GM18508 (cell line): ENCODE data around the gene GJA9.
"Not testable (repeated sequence)": the region's sequence is repeated elsewhere in the genome, so short reads cannot be mapped to it uniquely, and the experiment has no call there.

Source experiments
- ATAC-seq: cut with Tn5 transposase; IDR thresholded peaks from one replicate; pipeline ENCODE4 v1.9.1; 2021; ENCODE audit warnings: moderate number of reproducible peaks; ENCODE audit not compliant: insufficient read depth, unreplicated experiment

The GJA9 gene

GRCh38 chr1:38881487-38881886 lies at the start of gene GJA9:
Gene GJA9, minus strand, starts transcription at chr1:38881587. Its CDS starts 5,489 bp downstream, at chr1:38876098.
- no peak for ATAC-seq

GRCh38 chr1:38929476-38929875 lies 48.1 kb upstream of the GJA9 start:
- ATAC-seq = no peak

- no peak for ATAC-seq
Observed at GRCh38 chr1:38929054-38929453, 47.7 kb upstream of the GJA9 start.

- no peak for ATAC-seq
Observed at GRCh38 chr1:38926091-38926490, 44.7 kb upstream of the GJA9 start.

- no peak for ATAC-seq
Observed at GRCh38 chr1:38925391-38925790, 44.0 kb upstream of the GJA9 start.

GRCh38 chr1:38923607-38924006 lies 42.2 kb upstream of the GJA9 start:
- no peak for ATAC-seq

GRCh38 chr1:38919130-38919529 lies 37.7 kb upstream of the GJA9 start:
- no peak for ATAC-seq

- no peak for ATAC-seq
Observed at GRCh38 chr1:38918568-38918967, 37.2 kb upstream of the GJA9 start.

- ATAC-seq = no peak
Observed at GRCh38 chr1:38917772-38918171, 36.4 kb upstream of the GJA9 start.

GRCh38 chr1:38917337-38917736 lies 36.0 kb upstream of the GJA9 start:
- ATAC-seq = no peak

GRCh38 chr1:38915352-38915948 lies 34.1 kb upstream of the GJA9 start:
- no peak for ATAC-seq

- not testable (repeated sequence) for ATAC-seq
Observed at GRCh38 chr1:38914908-38915307, 33.5 kb upstream of the GJA9 start.

GRCh38 chr1:38908821-38909220 lies 27.4 kb upstream of the GJA9 start:
- no peak for ATAC-seq

- no peak for ATAC-seq
Observed at GRCh38 chr1:38905985-38906384, 24.6 kb upstream of the GJA9 start.

GRCh38 chr1:38899560-38899959 lies 18.2 kb upstream of the GJA9 start:
- ATAC-seq = no peak

GRCh38 chr1:38898653-38899230 lies 17.4 kb upstream of the GJA9 start:
- no peak for ATAC-seq

GRCh38 chr1:38896169-38896568 lies 14.8 kb upstream of the GJA9 start:
- no peak for ATAC-seq

GRCh38 chr1:38892976-38893375 lies 11.6 kb upstream of the GJA9 start:
- no peak for ATAC-seq

GRCh38 chr1:38891753-38892152 lies 10.4 kb upstream of the GJA9 start:
- ATAC-seq = no peak

GRCh38 chr1:38889589-38889988 lies 8.2 kb upstream of the GJA9 start:
- no peak for ATAC-seq

- ATAC-seq = no peak
Observed at GRCh38 chr1:38888423-38889333, 7.3 kb upstream of the GJA9 start.
